Spleen (tissue), 7 donors: ENCODE measurements around the gene DESI1.
"Not testable (repeated sequence)": the region's sequence is repeated elsewhere in the genome, so short reads cannot be mapped to it uniquely, and the experiment has no call there.

Experiments
- POLR2AphosphoS5 ChIP-seq, 3 donors: sonication (generic); formaldehyde crosslinking; IDR thresholded peaks; one replicate each; pipeline ENCODE4 v1.5.1; 2017; ENCODE audit warnings: antibody characterized with exemption in 3 of 3
- TF ChIP-seq, protein P1 (sequence below), 11 experiments: fragments of 200-600 bp in 7 of 11; fragments of 450-650 bp in 4 of 11; sonication (generic) in 4 of 11; IDR thresholded peaks in 8 of 11; conservative IDR thresholded peaks in 3 of 11; 1 replicate in 7 of 11; 2 replicates in 4 of 11; pipeline versions ENCODE4 v1.4.0 to v1.8.0; 2016 to 2021; ENCODE audit warnings: antibody characterized with exemption in 11 of 11, inconsistent platforms in 4 of 11, mild to moderate bottlenecking in 1 of 11
- donor health status: DM: no; HTN: no; CAD: no; lungs with moderate emphysema.
- donor health status: DM: no; HTN: no; CAD: no.
- donor health status: DM: no; HTN: no; CAD: no.

DNA sequence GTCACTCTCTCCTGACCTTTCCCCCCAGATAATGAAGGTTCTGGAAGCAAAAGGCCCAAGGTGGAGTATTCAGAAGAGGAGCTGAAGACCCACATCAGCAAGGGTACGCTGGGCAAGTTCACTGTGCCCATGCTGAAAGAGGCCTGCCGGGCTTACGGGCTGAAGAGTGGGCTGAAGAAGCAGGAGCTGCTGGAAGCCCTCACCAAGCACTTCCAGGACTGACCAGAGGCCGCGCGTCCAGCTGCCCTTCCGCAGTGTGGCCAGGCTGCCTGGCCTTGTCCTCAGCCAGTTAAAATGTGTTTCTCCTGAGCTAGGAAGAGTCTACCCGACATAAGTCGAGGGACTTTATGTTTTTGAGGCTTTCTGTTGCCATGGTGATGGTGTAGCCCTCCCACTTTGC lies 42.8 kb upstream of the DESI1 start:
- peak in 1 of 3 donors; percentile 43 for TF ChIP-seq POLR2AphosphoS5 (IDR thresholded peaks at IDR 0.05)
- TF ChIP-seq, protein P1, sequence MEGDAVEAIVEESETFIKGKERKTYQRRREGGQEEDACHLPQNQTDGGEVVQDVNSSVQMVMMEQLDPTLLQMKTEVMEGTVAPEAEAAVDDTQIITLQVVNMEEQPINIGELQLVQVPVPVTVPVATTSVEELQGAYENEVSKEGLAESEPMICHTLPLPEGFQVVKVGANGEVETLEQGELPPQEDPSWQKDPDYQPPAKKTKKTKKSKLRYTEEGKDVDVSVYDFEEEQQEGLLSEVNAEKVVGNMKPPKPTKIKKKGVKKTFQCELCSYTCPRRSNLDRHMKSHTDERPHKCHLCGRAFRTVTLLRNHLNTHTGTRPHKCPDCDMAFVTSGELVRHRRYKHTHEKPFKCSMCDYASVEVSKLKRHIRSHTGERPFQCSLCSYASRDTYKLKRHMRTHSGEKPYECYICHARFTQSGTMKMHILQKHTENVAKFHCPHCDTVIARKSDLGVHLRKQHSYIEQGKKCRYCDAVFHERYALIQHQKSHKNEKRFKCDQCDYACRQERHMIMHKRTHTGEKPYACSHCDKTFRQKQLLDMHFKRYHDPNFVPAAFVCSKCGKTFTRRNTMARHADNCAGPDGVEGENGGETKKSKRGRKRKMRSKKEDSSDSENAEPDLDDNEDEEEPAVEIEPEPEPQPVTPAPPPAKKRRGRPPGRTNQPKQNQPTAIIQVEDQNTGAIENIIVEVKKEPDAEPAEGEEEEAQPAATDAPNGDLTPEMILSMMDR (IDR thresholded peaks at IDR 0.05 in 8 of 11, conservative IDR thresholded peaks at IDR 0.05 in 3 of 11), result not testable (repeated sequence)
